HL-60/S4 treated with phorbol 12-myristate 13-acetate at 8.2 ng/mL for 4 days and 3 days (cell line): Measurements from ENCODE around the gene SCARB2.

ENCODE experiments used
- in situ Hi-C: fragments of 300-500 bp; cut with MboI; formaldehyde crosslinking; loops from 2 replicates; pipeline ENCODE4 v1.15.0; 2022; ENCODE audit warnings: low sequenced_read_pairs

SCARB2 gene

GRCh38 chr4:76200771-76201231 is 12.8 kb downstream of the SCARB2 start:
- in situ Hi-C loops: no loop called here

GRCh38 chr4:76199664-76200211 is 13.9 kb downstream of the SCARB2 start:
- in situ Hi-C loops: no loop called here

GRCh38 chr4:76198411-76199237 is 15.0 kb downstream of the SCARB2 start:
- in situ Hi-C loops: no loop called here

- in situ Hi-C loops: no loop called here
Observed at GRCh38 chr4:76197971-76198410, 15.6 kb downstream of the SCARB2 start.

- in situ Hi-C loops: no loop called here
Observed at GRCh38 chr4:76197031-76197743, 16.4 kb downstream of the SCARB2 start.

- in situ Hi-C loops: no loop called here
Observed at GRCh38 chr4:76196376-76196775, 17.2 kb downstream of the SCARB2 start.

GRCh38 chr4:76195326-76195725 is 18.3 kb downstream of the SCARB2 start:
- in situ Hi-C loops: no loop called here

- in situ Hi-C loops: no loop called here
Observed at GRCh38 chr4:76194325-76194724, 19.3 kb downstream of the SCARB2 start.

- in situ Hi-C loops: no loop called here
Observed at GRCh38 chr4:76192236-76192635, 21.4 kb downstream of the SCARB2 start.

GRCh38 chr4:76188557-76188956 is 25.1 kb downstream of the SCARB2 start:
- in situ Hi-C loops: no loop called here

- in situ Hi-C loops: no loop called here
Observed at GRCh38 chr4:76188149-76188548, 25.5 kb downstream of the SCARB2 start.

GRCh38 chr4:76187152-76187551 is 26.5 kb downstream of the SCARB2 start:
- in situ Hi-C loops: no loop called here

GRCh38 chr4:76182463-76182862 is 31.2 kb downstream of the SCARB2 start:
- in situ Hi-C loops: no loop called here

GRCh38 chr4:76179398-76180318 is 34.0 kb downstream of the SCARB2 start:
- in situ Hi-C loops: no loop called here

GRCh38 chr4:76178296-76178695 is 35.3 kb downstream of the SCARB2 start:
- in situ Hi-C loops: no loop called here

GRCh38 chr4:76177709-76178108 is 35.9 kb downstream of the SCARB2 start:
- in situ Hi-C loops: no loop called here

GRCh38 chr4:76175336-76175735 is 38.3 kb downstream of the SCARB2 start:
- in situ Hi-C loops: no loop called here

GRCh38 chr4:76174216-76174615 is 39.4 kb downstream of the SCARB2 start:
- in situ Hi-C loops: no loop called here

GRCh38 chr4:76168688-76169087 is 44.9 kb downstream of the SCARB2 start:
- in situ Hi-C loops: no loop called here

GRCh38 chr4:76166480-76166879 is 47.1 kb downstream of the SCARB2 start:
- in situ Hi-C loops: no loop called here

GRCh38 chr4:76160355-76160754 is 53.3 kb downstream of the SCARB2 start:
- in situ Hi-C loops: no loop called here
